Upper lobe of left lung (tissue), 4 donors: ENCODE data around the gene PCDHGC5.

Experiments used
- CTCF ChIP-seq, 6 experiments: fragments of 450-650 bp in 4 of 6; fragments of 200-600 bp in 2 of 6; sonication (generic) in 2 of 6; IDR thresholded peaks; one replicate each; pipeline ENCODE4 v1.5.1; 2016 to 2019; ENCODE audit warnings: antibody characterized with exemption in 6 of 6
- EP300 ChIP-seq, 4 donors: sonication (generic); formaldehyde crosslinking; IDR thresholded peaks; one replicate each; pipeline ENCODE4 v1.5.1; 2017; ENCODE audit warnings: antibody characterized with exemption in 4 of 4, control low read depth in 2 of 4
- POLR2A ChIP-seq, 4 donors: fragments of 450-650 bp; IDR thresholded peaks; one replicate each; pipeline ENCODE4 v1.5.1; 2016 to 2017; ENCODE audit warnings: antibody characterized with exemption in 4 of 4, mild to moderate bottlenecking in 2 of 4
- POLR2AphosphoS5 ChIP-seq, 2 donors: sonication (generic); formaldehyde crosslinking; IDR thresholded peaks; one replicate each; pipeline ENCODE4 v1.5.1; 2017; ENCODE audit warnings: antibody characterized with exemption in 2 of 2

GRCh38 chr5:141492168-141492885 lies 3.4 kb downstream of the PCDHGC5 start:
- TF ChIP-seq CTCF (IDR thresholded peaks at IDR 0.05): no peak
- TF ChIP-seq POLR2A (IDR thresholded peaks at IDR 0.05): no peak
- no peak for TF ChIP-seq EP300 (IDR thresholded peaks at IDR 0.05)
- no peak for TF ChIP-seq POLR2AphosphoS5 (IDR thresholded peaks at IDR 0.05)
